Measurements from ENCODE around the gene CTDSPL.

The CTDSPL gene

GRCh38 chr3:38011111-38011510, 149.4 kb downstream of the CTDSPL start:
- H3K4me1 ChIP-seq (ENCODE audit: insufficient read depth, low read length) = no peaks in the 10 kb centered on the region
- ATAC-seq (ENCODE audit: insufficient read depth, low read depth) = no peak

GRCh38 chr3:38015485-38015884, 153.8 kb downstream of the CTDSPL start:
- H3K27ac ChIP-seq (ENCODE audit: low read length) = no peak overlapping the region
- DNase-seq = no peak
- no peaks in the 10 kb centered on the region for H3K9me3 ChIP-seq (ENCODE audit: insufficient read depth, low read length, severe bottlenecking)
- no peaks in the 10 kb centered on the region for H4K20me1 ChIP-seq (ENCODE audit: insufficient read depth, low read length)
- H3K27me3 ChIP-seq (ENCODE audit: insufficient read depth, low read length, poor library complexity) = no peaks in the 10 kb centered on the region
- no peak for TF ChIP-seq CTCF (IDR thresholded peaks at IDR 0.05; ENCODE audit: borderline replicate concordance, extremely low read depth, low read length, poor library complexity, severe bottlenecking)
- TF ChIP-seq EZH2 (IDR thresholded peaks at IDR 0.05; ENCODE audit: borderline replicate concordance, low read depth, low read length, severe bottlenecking) = no peak
- no peak overlapping the region for H3K9ac ChIP-seq (ENCODE audit: low read depth, low read length)
- H3K4me1 ChIP-seq (ENCODE audit: insufficient read depth, low read length) = no peaks in the 10 kb centered on the region
- H3K36me3 ChIP-seq (ENCODE audit: insufficient read depth, low read length) = 0 out of 2 replicates have a peak, but pooled peaks cover 9% of the 10 kb centered on the region
- H2AFZ ChIP-seq (ENCODE audit: low read depth, low read length) = no peak overlapping the region
- no peaks in the 10 kb centered on the region for H3K79me2 ChIP-seq (ENCODE audit: insufficient read depth, low read length)
- no peak overlapping the region for H3K4me2 ChIP-seq (ENCODE audit: insufficient read depth, low read length)
- ATAC-seq (ENCODE audit: insufficient read depth, low read depth) = no peak
- no peak overlapping the region for H3K4me3 ChIP-seq (ENCODE audit: low read depth in 1 of 2, low read length in 2 of 2)

More at GRCh38 chr3:38011111-38011510, 149.4 kb downstream of the CTDSPL start:
- Histone ChIP-seq H3K79me2 (ENCODE audit: insufficient read depth, low read length) (no peaks in the 10 kb centered on the region), H3K36me3 (ENCODE audit: insufficient read depth, low read length) (peaks cover 29% of the 10 kb centered on the region), H3K9me3 (ENCODE audit: insufficient read depth, low read length, severe bottlenecking) (no peaks in the 10 kb centered on the region), H3K27me3 (ENCODE audit: insufficient read depth, low read length, poor library complexity) (no peaks in the 10 kb centered on the region), H3K9ac (ENCODE audit: low read depth, low read length) (no peak overlapping the region), H3K4me2 (ENCODE audit: insufficient read depth, low read length) (no peak overlapping the region), H3K27ac (ENCODE audit: low read length) (no peak overlapping the region), H2AFZ (ENCODE audit: low read depth, low read length) (no peak overlapping the region), H4K20me1 (ENCODE audit: insufficient read depth, low read length) (no peaks in the 10 kb centered on the region), H3K4me3 (ENCODE audit: low read depth in 1 of 2, low read length in 2 of 2) (no peak overlapping the region)
- TF ChIP-seq CTCF (IDR thresholded peaks at IDR 0.05; ENCODE audit: borderline replicate concordance, extremely low read depth, low read length, poor library complexity, severe bottlenecking) = no peak
- no peak for TF ChIP-seq EZH2 (IDR thresholded peaks at IDR 0.05; ENCODE audit: borderline replicate concordance, low read depth, low read length, severe bottlenecking)
- DNase-seq = no peak

GRCh38 chr3:38015984-38016383, 154.3 kb downstream of the CTDSPL start:
- H3K4me2 ChIP-seq (ENCODE audit: insufficient read depth, low read length) = no peak overlapping the region
- 0 out of 2 replicates have a peak, but pooled peaks cover 9% of the 10 kb centered on the region for H3K36me3 ChIP-seq (ENCODE audit: insufficient read depth, low read length)
- H3K9me3 ChIP-seq (ENCODE audit: insufficient read depth, low read length, severe bottlenecking) = no peaks in the 10 kb centered on the region
- no peaks in the 10 kb centered on the region for H3K27me3 ChIP-seq (ENCODE audit: insufficient read depth, low read length, poor library complexity)
- H3K27ac ChIP-seq (ENCODE audit: low read length) = no peak overlapping the region
- H2AFZ ChIP-seq (ENCODE audit: low read depth, low read length) = no peak overlapping the region
- H3K79me2 ChIP-seq (ENCODE audit: insufficient read depth, low read length) = no peaks in the 10 kb centered on the region
- no peak for TF ChIP-seq CTCF (IDR thresholded peaks at IDR 0.05; ENCODE audit: borderline replicate concordance, extremely low read depth, low read length, poor library complexity, severe bottlenecking)
- TF ChIP-seq EZH2 (IDR thresholded peaks at IDR 0.05; ENCODE audit: borderline replicate concordance, low read depth, low read length, severe bottlenecking) = no peak
- H3K4me1 ChIP-seq (ENCODE audit: insufficient read depth, low read length) = no peaks in the 10 kb centered on the region
- no peak overlapping the region for H3K4me3 ChIP-seq (ENCODE audit: low read depth in 1 of 2, low read length in 2 of 2)
- no peak for ATAC-seq (ENCODE audit: insufficient read depth, low read depth)
- H4K20me1 ChIP-seq (ENCODE audit: insufficient read depth, low read length) = no peaks in the 10 kb centered on the region
- H3K9ac ChIP-seq (ENCODE audit: low read depth, low read length) = no peak overlapping the region
- no peak for DNase-seq

- H3K27ac ChIP-seq (ENCODE audit: low read length) = no peak overlapping the region
- DNase-seq = no peak
- no peaks in the 10 kb centered on the region for H3K9me3 ChIP-seq (ENCODE audit: insufficient read depth, low read length, severe bottlenecking)
- no peaks in the 10 kb centered on the region for H4K20me1 ChIP-seq (ENCODE audit: insufficient read depth, low read length)
- ATAC-seq (ENCODE audit: insufficient read depth, low read depth) = no peak
- H3K4me1 ChIP-seq (ENCODE audit: insufficient read depth, low read length) = no peaks in the 10 kb centered on the region
- no peak for TF ChIP-seq EZH2 (IDR thresholded peaks at IDR 0.05; ENCODE audit: borderline replicate concordance, low read depth, low read length, severe bottlenecking)
- no peak for TF ChIP-seq CTCF (IDR thresholded peaks at IDR 0.05; ENCODE audit: borderline replicate concordance, extremely low read depth, low read length, poor library complexity, severe bottlenecking)
- H3K27me3 ChIP-seq (ENCODE audit: insufficient read depth, low read length, poor library complexity) = no peaks in the 10 kb centered on the region
- H3K36me3 ChIP-seq (ENCODE audit: insufficient read depth, low read length) = 0 out of 2 replicates have a peak, but pooled peaks cover 9% of the 10 kb centered on the region
- no peak overlapping the region for H2AFZ ChIP-seq (ENCODE audit: low read depth, low read length)
- H3K9ac ChIP-seq (ENCODE audit: low read depth, low read length) = no peak overlapping the region
- no peaks in the 10 kb centered on the region for H3K79me2 ChIP-seq (ENCODE audit: insufficient read depth, low read length)
- no peak overlapping the region for H3K4me2 ChIP-seq (ENCODE audit: insufficient read depth, low read length)
- H3K4me3 ChIP-seq (ENCODE audit: low read depth in 1 of 2, low read length in 2 of 2) = no peak overlapping the region
Measured at GRCh38 chr3:38016410-38016809, 154.7 kb downstream of the CTDSPL start.
